HEK293 (cell line): ENCODE results near the gene ASCL2.

Experiments
- CTCF ChIP-seq: fragments of 450-650 bp; formaldehyde crosslinking; IDR thresholded peaks from 2 replicates; pipeline ENCODE4 v1.5.1; 2016; ENCODE audit warnings: missing biosample characterization, missing genetic modification characterization
- SCRT1 ChIP-seq: fragments of 450-650 bp; formaldehyde crosslinking; IDR thresholded peaks from 2 replicates; pipeline ENCODE4 v1.5.1; 2016; ENCODE audit warnings: missing biosample characterization, missing genetic modification characterization, borderline replicate concordance
- SP2 ChIP-seq: fragments of 450-650 bp; formaldehyde crosslinking; IDR thresholded peaks from 2 replicates; pipeline ENCODE4 v1.5.1; 2016; ENCODE audit warnings: missing biosample characterization, missing genetic modification characterization
- ZNF121 ChIP-seq: fragments of 450-650 bp; formaldehyde crosslinking; IDR thresholded peaks from 2 replicates; pipeline ENCODE4 v1.5.1; 2016; ENCODE audit warnings: missing biosample characterization, missing genetic modification characterization
- ZNF335 ChIP-seq: fragments of 450-650 bp; formaldehyde crosslinking; conservative IDR thresholded peaks from 2 replicates; pipeline ENCODE4 v1.5.1; 2016; ENCODE audit warnings: missing biosample characterization, missing genetic modification characterization
- ZNF623 ChIP-seq: fragments of 450-650 bp; formaldehyde crosslinking; IDR thresholded peaks from 2 replicates; pipeline ENCODE4 v1.5.1; 2016; ENCODE audit warnings: missing biosample characterization, missing genetic modification characterization
- ZNF777 ChIP-seq: fragments of 450-650 bp; formaldehyde crosslinking; IDR thresholded peaks from 2 replicates; pipeline ENCODE4 v1.5.1; 2017; ENCODE audit warnings: missing biosample characterization, missing genetic modification characterization, borderline replicate concordance
- ZNF830 ChIP-seq: fragments of 450-650 bp; IDR thresholded peaks from 2 replicates; pipeline ENCODE4 v1.5.0; 2018; ENCODE audit warnings: missing biosample characterization, missing genetic modification characterization, low read depth, mild to moderate bottlenecking, moderate library complexity
- TF ChIP-seq, protein P1 (sequence below): fragments of 450-650 bp; formaldehyde crosslinking; optimal IDR thresholded peaks from 2 replicates; pipeline ENCODE3; 2016; ENCODE audit warnings: missing biosample characterization, mild to moderate bottlenecking, missing genetic modification characterization
- TF ChIP-seq, protein P2 (sequence below): fragments of 450-650 bp; formaldehyde crosslinking; IDR thresholded peaks from 2 replicates; pipeline ENCODE4 v1.5.1; 2016; ENCODE audit warnings: missing biosample characterization, missing genetic modification characterization

GRCh38 chr11:2250485-2250884 lies 19.9 kb downstream of the ASCL2 start:
- TF ChIP-seq CTCF (tag by site-specific recombination) (no peak), ZNF121 (tag by site-specific recombination) (no peak), SP2 (tag by site-specific recombination) (no peak), ZNF623 (tag by site-specific recombination) (no peak), SCRT1 (tag by site-specific recombination) (no peak), ZNF830 (tag by site-specific recombination) (no peak), ZNF777 (tag by site-specific recombination) (no peak), ZNF335 (tag by site-specific recombination) (no peak)
- TF ChIP-seq, protein P1, sequence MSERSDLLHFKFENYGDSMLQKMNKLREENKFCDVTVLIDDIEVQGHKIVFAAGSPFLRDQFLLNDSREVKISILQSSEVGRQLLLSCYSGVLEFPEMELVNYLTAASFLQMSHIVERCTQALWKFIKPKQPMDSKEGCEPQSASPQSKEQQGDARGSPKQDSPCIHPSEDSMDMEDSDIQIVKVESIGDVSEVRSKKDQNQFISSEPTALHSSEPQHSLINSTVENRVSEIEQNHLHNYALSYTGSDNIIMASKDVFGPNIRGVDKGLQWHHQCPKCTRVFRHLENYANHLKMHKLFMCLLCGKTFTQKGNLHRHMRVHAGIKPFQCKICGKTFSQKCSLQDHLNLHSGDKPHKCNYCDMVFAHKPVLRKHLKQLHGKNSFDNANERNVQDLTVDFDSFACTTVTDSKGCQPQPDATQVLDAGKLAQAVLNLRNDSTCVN (tag by site-specific recombination): no peak
- TF ChIP-seq, protein P2, sequence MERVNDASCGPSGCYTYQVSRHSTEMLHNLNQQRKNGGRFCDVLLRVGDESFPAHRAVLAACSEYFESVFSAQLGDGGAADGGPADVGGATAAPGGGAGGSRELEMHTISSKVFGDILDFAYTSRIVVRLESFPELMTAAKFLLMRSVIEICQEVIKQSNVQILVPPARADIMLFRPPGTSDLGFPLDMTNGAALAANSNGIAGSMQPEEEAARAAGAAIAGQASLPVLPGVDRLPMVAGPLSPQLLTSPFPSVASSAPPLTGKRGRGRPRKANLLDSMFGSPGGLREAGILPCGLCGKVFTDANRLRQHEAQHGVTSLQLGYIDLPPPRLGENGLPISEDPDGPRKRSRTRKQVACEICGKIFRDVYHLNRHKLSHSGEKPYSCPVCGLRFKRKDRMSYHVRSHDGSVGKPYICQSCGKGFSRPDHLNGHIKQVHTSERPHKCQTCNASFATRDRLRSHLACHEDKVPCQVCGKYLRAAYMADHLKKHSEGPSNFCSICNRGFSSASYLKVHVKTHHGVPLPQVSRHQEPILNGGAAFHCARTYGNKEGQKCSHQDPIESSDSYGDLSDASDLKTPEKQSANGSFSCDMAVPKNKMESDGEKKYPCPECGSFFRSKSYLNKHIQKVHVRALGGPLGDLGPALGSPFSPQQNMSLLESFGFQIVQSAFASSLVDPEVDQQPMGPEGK: no peak
